Suppressor macrophage treated with lipopolysaccharide for 4 hours (primary cell): ENCODE data around the gene FRAT1.
"Not testable (repeated sequence)": the region's sequence is repeated elsewhere in the genome, so short reads cannot be mapped to it uniquely, and the experiment has no call there.

Experiments used
- DNase-seq: peaks from one replicate; pipeline ENCODE4 v3.0.0-alpha.2; 2020

The FRAT1 gene

GRCh38 chr10:97336446-97336845, 17.4 kb downstream of the FRAT1 start:
- no peak for DNase-seq

- no peak for DNase-seq
Observed at GRCh38 chr10:97336942-97337831, 18.1 kb downstream of the FRAT1 start.

DNA sequence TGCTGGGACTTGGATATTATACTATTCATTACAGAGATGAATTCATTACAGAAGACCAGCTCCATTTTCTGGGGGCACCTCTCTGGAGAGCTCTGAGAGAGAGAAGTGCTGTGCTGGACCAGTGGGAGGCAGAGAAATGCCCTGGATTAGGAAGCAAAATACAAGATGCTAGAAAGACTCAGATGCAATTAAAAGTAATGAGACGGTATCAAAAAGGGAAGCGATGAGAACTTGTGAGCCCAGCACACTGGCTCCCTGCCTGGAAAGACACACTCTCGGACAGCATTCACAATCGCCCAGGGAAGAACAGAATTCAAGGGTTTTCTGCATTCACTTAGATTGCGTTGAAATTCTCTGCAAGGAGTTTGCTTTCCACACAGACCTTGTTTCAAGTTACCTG, 19.0 kb downstream of the FRAT1 start:
- no peak for DNase-seq

DNA sequence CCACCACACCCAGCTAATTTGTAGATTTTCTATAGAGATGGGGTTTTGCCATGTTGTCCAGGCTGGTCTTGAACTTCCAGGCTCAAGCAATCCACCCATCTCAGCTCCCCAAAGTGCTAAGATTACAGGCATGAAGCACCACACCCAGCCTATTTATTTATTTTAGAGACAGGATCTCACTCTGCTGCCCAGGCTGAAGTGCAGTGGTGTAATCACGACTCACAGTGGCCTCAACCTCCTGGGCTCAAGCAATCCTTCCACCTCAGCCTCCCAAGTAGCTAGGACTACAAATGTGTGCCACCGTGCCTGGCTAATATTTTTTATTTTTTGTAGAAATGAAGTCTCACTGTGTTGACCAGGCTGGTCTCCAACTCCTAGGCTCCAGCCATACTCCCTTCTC, 22.3 kb downstream of the FRAT1 start:
- no peak for DNase-seq

GRCh38 chr10:97343664-97344063, 24.6 kb downstream of the FRAT1 start:
- DNase-seq, result not testable (repeated sequence)

GRCh38 chr10:97347317-97347716, 28.2 kb downstream of the FRAT1 start:
- DNase-seq, result no peak

GRCh38 chr10:97349752-97350513, 30.9 kb downstream of the FRAT1 start:
- DNase-seq, result no peak

- DNase-seq, result peak; percentile 94
Observed at GRCh38 chr10:97353945-97354344, 34.9 kb downstream of the FRAT1 start.

GRCh38 chr10:97355571-97355975, 36.5 kb downstream of the FRAT1 start:
- peak; percentile 51 for DNase-seq

- DNase-seq, result no peak
Observed at GRCh38 chr10:97356318-97356914, 37.3 kb downstream of the FRAT1 start.

- DNase-seq, result no peak
Observed at GRCh38 chr10:97356918-97357317, 37.8 kb downstream of the FRAT1 start.

DNA sequence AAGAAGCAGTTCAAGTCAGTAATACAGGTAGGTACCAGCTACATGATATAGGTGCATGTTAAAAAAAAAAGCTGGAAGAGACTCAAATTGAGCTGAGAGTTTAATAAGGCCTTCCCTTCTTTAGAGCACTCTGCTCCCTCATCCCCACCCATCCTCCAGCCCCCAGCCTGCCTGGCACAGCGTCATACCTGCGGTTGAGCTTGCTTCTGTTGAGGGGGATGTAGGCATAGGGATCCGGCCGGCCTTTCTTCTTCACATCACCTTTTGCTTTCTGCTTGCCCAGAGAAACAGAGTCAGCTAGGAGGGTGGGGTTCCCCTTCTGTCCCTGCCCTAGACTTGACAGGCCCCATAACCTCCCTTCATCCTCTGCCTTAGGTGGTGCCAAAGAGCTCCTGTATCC, 39.3 kb downstream of the FRAT1 start:
- DNase-seq, result no peak

GRCh38 chr10:97358781-97359180, 39.7 kb downstream of the FRAT1 start:
- no peak for DNase-seq

DNA sequence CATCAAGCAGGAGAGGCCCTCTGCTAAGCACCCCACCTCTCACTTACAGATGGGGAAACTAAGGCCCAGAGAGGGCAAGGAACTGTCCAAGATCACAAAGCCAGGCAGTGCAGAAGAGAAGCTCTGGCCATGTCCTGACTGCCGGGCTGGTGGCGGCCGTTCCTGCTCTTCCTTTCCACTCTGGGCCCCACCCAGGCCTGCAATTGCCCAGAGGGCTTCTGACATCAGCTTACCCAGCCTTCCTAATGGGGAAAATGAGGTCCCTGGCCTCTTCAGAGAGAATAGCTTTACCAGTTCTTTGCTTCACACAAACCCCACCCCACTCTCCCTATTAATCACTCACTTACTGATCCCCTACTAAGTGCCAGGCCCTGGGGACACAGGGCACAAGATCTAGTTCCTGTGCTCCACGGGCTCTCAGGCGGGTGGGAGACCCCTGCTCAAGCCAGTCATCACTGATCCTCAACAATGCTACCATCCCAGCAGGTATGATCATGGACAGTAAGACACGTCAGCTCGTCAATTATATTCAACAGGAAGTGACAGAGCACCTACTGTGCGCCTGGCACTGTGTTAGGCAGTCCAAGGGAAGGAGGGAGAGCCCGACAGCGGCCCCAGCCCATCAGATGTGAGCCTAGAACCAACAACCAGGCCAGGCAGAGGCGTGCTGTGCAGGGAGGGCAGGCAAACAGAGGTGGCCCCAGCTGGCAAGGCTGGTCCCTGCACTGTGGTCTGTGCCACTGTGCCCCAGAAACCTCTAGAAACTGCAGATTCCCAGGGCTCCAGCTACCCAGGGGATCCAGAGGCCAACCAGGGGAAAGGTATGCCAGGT, 41.9 kb downstream of the FRAT1 start:
- no peak for DNase-seq

- peak; percentile 38 for DNase-seq
Observed at GRCh38 chr10:97361537-97361901, 42.4 kb downstream of the FRAT1 start.

- DNase-seq, result no peak
Observed at GRCh38 chr10:97362310-97363033, 43.4 kb downstream of the FRAT1 start.

GRCh38 chr10:97363071-97363470, 44.0 kb downstream of the FRAT1 start:
- DNase-seq, result no peak

- peak; percentile 94 for DNase-seq
Observed at GRCh38 chr10:97365761-97366351, 46.8 kb downstream of the FRAT1 start.

DNA sequence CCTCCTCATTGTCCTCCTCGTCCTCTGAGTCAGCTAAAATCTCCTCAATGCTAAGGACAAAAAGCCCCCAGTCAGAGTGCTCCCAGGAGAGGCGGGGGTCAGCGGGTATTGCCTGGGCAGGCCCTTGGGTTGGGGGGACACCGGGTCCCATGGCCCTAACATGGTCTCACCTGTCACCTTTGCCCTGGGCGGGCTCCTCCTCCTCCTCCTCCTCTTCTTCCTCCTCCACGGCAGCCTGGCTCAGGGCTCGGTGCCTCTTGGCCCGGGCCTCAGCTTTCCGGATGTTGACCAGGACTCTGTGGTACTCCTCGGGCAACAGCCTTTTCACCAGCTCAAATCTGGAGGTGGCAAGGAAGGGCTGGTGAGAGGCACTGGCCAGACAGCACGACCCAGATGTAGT, 47.5 kb downstream of the FRAT1 start:
- DNase-seq, result no peak

DNA sequence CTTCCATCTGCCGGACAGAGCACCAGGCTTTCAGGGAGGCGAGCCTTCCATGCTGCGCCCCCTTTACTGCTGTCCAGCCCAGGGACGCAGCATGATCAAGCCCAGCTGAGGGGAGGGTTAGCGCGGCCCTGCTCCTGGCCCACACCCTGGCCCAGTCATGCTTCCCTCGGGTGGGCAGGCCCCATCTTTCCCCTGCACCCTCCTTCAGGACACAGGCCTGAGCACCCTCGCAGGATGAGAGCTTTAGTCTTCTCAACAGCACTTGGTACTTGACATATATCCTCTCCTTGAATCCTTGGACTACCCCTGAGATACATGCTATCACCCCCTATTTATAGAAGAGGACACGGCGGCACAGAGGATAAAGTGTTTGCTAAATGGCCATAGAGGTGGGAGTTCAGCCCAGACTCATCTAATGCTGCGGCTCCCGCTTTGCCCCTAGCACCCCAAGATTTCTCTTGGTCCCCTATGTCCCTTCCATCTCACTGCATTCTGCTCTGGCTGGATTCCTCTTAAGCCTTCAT, 48.1 kb downstream of the FRAT1 start:
- no peak for DNase-seq
